ELF-1 (cell line): ENCODE data around the gene SPP2.

Experiments used
- DNase-seq: peaks from one replicate; pipeline ENCODE4 v3.0.0-alpha.2; 2016; ENCODE audit warnings: low read depth, low spot score

SPP2 gene

GRCh38 chr2:234050455-234051135 is at the start of gene SPP2:
Gene SPP2, plus strand, starts transcription at chr2:234050702. Its CDS starts 85 bp downstream, at chr2:234050787.
- DNase-seq, result no peak

GRCh38 chr2:234001380-234002160 is 48.9 kb upstream of the SPP2 start:
- DNase-seq, result no peak

GRCh38 chr2:234002281-234002680 is 48.2 kb upstream of the SPP2 start:
- DNase-seq, result no peak

- DNase-seq, result no peak
Observed at GRCh38 chr2:234003972-234004617, 46.4 kb upstream of the SPP2 start.

- DNase-seq, result no peak
Observed at GRCh38 chr2:234005126-234005525, 45.4 kb upstream of the SPP2 start.

- no peak for DNase-seq
Observed at GRCh38 chr2:234006501-234006900, 44.0 kb upstream of the SPP2 start.

DNA sequence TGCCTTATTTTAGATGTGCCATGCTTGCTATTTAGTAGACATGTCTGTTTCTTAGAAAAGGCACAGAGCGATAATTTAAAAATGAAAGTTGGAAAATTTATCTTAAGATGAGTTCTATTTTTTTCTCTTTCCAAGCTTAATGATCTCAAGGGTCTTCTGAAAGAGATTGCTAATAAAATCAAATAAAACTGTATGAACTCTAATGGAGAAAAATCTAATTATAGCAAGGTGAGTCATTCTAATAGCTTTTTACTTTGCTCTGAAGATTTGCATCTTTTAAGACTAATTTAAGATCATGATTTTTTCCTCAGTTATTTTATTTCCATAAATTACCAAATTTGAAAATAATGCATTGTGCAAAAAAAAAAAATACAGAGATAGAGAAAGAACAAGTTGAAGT is 36.1 kb upstream of the SPP2 start:
- no peak for DNase-seq

GRCh38 chr2:234015861-234016260 is 34.6 kb upstream of the SPP2 start:
- DNase-seq, result no peak

DNA sequence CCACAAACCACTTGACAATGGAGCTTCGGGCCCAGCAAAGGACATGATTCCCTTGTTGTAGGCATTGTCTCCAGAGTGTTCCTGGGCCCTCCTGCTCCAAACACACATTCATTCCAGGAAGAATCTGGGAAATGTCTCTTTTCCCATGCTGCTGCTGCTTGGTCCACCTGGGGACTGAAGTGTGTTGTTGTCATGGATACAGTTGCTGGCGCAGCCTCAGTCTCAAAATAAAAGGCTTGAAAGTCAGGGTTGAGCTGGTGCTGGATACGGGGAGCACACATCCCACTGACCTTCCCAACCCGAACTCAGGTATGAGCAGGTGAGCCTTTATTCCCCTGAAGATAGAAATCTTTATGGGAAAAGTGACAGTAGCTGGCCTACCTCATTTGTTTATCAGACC is 30.6 kb upstream of the SPP2 start:
- DNase-seq, result no peak

GRCh38 chr2:234020332-234020731 is 30.2 kb upstream of the SPP2 start:
- no peak for DNase-seq

DNA sequence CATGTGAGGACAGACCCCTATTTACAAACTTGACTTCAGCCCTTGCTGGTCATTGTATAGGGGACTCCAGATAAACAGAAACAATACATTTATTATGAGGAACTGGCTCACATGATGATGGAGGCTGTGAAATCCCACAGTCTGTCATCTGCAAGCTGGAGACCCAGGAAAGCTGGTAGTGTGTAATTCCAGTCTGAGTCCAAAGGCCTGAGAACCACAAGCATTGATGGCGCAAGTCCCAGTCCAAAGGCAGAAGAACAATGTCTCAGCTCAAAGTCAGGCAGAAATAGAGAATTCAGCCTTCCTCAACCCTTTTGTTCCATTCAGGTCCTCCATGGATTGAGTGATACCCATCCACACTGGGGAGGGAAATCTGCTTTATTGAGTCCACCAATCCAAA is 28.1 kb upstream of the SPP2 start:
- no peak for DNase-seq

GRCh38 chr2:234024304-234024703 is 26.2 kb upstream of the SPP2 start:
- DNase-seq, result no peak

DNA sequence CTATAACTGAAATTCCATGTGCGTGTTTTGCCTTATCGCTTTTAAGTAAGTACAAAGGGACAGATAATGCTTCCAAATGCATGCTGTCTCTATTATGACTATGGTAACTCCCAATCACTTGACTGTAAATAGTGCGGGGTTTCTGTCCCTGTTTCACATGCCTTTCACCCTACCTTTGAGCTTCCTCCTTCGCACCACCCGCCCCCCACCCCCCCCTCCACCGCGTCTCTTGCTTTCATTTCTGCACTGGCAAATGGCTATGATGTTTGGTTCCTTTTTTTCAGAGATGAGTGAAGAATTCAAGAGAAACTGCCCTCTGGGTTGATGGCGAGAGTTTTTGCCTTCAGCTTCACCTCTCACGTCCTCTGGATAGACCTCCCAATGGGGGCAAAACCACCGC is 25.0 kb upstream of the SPP2 start:
- no peak for DNase-seq

GRCh38 chr2:234025891-234026401 is 24.6 kb upstream of the SPP2 start:
- no peak for DNase-seq

DNA sequence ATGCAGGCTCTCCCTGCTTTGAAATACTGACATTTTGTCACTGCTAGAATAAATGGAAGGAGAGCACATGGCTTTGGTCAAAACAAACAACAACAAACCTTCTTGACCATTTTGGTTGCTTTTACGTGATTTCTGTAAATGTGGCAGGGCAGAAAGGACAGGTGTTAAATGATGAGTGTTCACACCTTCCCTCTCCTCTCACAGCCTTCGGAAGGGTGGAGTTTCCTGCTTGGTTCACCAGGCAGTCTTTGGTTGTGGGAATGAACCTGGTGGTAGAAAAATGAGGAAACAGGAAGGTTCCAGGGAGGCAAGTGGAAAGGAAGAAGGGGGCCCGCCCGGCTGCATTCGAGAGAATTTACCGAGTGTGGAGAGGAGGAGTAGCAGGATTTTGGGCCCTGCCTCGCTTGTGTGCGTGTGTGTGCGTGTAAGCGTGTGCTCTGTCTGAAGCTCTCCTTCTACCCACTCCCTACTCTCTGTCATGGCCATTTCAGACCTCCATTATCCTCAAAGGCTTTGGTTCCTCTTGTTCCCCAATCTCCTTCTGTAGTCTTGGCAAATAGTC is 23.7 kb upstream of the SPP2 start:
- DNase-seq, result no peak

GRCh38 chr2:234027641-234028040 is 22.9 kb upstream of the SPP2 start:
- no peak for DNase-seq

DNA sequence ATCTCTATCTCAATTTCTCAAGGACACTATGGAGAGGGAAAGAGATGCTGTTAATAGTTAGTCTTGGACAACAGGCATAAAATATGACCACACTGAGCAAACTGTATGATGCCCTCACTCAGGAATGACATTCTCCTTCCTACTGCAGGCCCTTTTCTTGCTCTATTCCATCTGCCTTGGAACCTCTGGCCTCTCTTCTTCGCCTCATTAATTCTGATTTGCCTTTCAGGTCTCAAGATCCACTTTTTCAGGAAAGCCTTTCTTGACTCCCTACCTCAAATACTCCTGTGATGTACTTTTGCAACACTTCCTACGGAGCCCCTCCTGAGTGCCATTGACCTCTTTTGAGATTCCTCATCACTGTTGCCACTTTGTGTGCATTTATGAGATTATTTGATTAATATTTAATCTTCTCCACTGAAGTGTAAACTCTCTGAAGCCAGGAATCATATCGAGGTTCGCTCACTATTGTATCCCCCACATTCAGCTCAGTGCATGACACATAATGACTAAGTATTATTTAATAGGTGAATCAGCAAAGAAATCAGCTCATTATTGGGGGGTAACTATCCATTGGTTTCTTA is 21.3 kb upstream of the SPP2 start:
- no peak for DNase-seq

DNA sequence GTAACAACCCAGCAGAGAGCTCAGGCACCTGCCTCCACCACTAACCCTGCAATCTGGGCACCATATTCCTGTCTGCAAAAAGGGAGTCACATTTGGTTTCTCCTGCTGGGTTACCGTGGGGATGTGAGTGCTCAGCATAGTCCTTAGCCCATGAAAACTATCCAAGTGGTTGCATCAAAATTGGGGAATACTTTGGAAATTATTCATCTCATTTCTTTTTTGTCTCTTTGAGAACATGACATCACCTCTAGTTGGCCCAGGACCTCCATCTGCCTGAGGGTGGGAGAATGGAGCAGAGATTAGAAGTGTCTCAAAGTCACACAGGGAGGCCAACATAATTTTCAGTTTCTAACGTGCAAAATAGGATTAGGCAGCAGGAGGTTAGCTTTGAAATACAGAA is 19.3 kb upstream of the SPP2 start:
- DNase-seq, result no peak

- no peak for DNase-seq
Observed at GRCh38 chr2:234032279-234032856, 18.1 kb upstream of the SPP2 start.

DNA sequence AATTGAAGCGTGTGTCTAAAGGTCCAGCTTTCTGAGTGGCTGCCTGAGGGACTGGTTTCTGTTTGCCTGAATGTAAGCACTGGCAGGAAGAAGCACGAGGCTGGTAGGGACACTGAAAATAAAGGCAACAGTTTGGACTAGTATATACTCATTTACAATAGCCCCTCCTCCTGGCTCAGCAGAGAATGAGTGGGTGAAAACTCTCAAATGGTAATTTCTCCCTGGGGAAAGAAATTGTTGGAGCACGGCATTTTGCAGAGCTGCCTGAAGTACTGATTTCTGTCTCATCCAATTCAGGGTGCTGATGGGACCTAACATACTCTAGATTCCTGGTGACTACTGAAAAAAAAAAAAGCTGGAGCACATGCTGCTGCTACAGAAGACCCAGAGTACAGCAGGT is 17.3 kb upstream of the SPP2 start:
- DNase-seq, result no peak

DNA sequence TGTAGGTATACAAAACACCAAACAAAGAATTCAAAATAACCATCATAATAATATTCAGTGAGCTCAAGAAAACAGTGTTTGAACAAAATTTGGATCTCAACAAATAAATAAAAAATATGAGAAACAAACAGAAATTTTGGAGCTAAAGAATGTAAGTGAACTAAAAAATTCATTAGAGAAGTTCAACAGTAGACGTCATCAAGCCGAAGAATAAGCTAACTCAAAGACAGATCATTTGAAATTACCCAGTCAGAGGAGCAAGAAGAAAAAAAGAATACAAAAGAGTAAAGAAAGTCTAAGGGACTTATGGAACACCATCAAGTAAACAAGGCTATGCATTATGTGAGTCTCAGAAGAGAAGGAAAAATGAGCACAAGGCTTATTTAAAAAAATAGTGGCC is 16.6 kb upstream of the SPP2 start:
- DNase-seq, result no peak
